HG03025 (cell line): Measurements from ENCODE around the gene UBE2H.
A peak's percentile ranks its signal among the peaks of the same experiment; 100 is the strongest.

ENCODE experiments used
- ATAC-seq: cut with Tn5 transposase; IDR thresholded peaks from one replicate; pipeline ENCODE4 v1.9.1; 2021; ENCODE audit warnings: mild to moderate bottlenecking, moderate library complexity; ENCODE audit not compliant: unreplicated experiment, low FRiP score

The UBE2H gene

DNA sequence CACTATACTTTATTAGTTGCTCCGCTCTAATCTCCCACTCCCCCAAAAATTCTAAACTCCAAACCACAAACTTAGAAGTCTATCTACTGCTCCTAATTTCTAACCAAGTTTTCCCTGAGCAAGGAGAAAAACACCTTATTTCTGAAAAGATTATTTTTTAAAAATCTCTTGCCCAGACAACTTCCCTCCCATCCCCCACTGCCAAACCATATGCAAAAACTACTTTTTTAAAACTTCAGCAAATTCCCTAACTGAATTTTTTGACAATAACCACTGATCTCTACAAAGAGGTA is 1.9 kb downstream of the UBE2H start:
- ATAC-seq = no peak

DNA sequence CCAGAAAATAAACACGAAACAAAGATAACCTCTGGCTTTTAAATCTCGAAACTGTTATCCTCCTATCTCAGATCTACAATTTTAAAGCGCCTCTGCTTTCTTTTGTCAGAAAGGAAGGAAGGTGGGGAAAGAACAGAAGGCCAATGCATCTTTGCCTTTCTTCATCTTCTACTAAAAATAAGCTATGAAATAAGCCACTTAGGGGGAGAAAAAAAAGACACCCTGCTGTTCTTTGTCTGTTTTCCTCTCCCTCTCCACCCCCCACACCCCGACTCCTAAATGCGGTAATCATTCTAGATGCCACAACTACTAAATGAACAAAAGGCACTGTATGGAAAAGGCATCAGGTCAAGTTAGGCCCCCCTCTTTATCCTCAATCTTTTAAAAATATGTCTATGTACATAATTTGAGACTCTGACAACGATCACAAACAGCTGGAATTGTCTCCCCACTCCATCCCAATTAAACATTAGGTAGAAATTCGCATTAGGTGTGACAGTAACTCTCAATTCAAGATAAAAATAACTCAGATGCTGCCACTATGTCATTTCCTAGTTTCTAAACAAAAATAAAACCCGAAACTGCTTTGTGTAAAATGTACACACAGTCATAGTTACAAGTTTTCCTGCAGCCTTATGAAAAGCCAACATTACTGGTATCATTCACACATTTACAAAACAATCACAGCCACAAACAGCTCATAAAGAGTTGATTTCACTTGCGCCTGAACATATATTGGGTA is 2.4 kb downstream of the UBE2H start:
- ATAC-seq = no peak

DNA sequence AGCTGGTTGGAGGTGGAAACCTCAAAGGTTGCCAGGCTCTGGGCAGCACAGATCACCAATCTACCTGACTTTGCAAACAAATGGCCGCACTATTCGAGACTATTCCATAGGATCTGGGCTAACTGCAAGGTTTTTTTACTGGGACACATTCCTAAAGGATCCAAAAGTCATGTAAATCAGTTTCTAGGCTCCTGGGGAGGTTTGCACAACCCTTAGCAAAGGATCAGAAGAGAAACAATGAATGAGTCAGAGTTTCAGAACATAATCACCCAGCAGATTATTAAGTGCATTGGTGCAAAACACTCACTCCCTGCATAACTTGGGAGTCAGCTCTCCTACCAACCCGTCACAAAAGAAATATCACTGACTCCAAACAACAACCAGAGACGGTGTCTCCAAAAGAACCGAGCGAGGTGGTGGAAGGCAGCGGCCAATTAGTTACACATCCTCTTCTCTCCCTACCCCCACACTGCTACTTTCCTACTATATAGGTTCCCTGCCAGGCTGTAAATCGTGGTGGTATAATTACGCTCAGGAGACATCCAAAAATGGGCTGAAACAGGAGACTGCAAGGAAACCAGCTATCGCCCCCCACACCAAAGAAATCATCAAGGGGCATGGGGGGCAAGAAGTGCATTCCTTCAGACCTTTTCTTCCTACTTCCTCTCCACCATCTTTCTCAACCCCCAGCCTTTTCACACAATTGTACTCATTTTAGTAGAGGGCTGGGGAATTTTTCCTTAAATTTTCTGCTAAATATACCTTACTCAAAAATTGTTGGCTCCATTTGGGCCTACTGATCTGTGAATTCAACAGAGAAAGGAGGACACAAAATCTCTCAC is 3.2 kb downstream of the UBE2H start:
- no peak for ATAC-seq

DNA sequence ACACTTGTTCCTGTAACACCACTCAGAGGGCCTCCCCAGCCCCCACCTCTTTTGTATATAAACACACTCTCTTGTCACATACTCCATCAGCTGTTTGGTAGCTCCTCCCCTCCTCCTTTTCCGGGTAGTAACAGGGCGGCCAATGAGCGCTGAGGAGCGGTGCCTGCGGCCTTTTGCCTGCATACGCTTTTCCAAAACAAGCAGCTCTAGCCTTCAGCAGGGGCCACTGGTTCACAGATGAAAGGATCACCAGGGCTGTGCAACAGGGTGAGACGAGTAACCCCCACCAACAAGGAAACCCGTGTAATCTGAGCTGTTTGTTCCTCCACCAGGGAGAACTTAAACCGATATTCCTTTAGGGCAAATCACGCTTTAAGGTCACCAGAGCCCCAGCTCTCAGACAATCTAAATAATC is 3.9 kb downstream of the UBE2H start:
- peak; percentile 50 for ATAC-seq

GRCh38 chr7:129948338-129948737 is 4.4 kb downstream of the UBE2H start:
- ATAC-seq = no peak

- no peak for ATAC-seq
These were observed 5.1 kb downstream of the UBE2H start for GRCh38 chr7:129947701-129948100.

DNA sequence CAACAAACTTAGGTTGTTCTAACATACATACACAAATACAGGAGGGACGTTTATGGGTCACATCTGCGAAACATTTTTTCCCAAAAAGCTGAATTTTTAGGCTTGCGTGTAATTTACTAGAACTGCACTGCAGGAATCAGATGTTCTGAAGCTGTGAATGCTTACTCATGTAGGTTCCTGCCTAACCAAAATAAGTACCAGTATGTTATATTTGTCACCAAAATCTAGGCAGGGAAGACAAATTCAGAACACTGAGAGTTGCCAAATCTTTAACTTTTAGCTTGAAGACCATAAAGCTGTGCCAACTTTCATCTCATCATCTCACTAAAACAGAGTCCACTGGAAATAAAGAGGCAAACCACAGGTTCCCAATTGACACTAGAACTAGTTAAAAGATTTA is 5.7 kb downstream of the UBE2H start:
- ATAC-seq = no peak

GRCh38 chr7:129946282-129946681 is 6.5 kb downstream of the UBE2H start:
- no peak for ATAC-seq

DNA sequence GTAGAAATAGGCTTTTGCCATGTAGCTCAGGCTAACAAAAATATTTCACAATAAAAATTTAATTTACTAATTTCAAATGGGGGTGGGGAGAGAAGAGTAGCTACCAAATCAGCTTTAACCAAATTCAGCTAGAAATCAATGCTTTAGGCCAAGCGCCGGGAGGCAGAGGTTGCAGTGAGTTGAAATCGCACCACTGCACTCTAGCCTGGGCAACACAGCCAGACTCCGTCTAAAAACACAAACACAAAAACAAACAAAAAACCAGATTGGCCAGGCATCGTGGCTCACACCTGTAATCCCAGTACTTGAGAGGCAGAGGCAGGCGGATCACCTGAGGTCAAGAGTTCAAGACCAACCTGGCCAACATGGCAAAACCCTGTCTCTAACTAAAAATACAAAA is 9.4 kb downstream of the UBE2H start:
- no peak for ATAC-seq

DNA sequence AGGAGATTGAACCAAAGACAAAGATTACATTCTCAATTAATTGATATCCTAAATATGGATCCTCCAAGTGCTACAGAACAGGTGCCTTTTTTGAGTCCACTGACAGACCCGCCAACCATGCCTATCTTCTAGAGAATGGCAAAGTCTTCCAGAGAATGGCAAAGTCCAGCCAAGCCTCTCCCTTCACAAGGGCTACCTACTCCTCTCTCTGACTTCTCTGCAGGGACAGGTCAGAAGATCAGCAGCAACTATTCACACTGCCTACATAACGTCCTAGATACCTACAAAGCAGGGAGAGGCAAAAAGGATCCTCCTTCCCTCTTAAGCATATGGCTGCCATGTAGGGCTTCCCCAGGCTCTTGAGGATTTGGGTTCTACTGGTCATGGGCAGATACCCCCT is 12.4 kb downstream of the UBE2H start:
- ATAC-seq = no peak

DNA sequence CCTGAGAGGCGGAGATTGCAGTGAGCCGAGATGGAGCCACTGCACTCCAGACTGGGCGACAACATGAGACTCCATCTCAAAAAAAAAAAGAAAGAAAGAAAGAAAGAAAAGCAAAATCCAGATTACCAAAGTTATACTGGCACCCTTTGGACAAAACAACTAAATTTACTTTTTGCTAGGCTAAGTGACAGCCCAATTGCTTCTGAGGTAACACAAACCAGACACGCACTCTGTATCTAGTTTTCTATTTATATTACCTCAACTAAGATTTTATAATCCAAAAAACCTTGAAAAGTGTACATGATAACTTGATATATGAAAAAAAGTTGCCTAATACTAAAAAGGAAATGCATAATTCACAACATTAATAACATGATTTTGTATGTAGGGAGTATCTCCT is 12.9 kb downstream of the UBE2H start:
- ATAC-seq = no peak

DNA sequence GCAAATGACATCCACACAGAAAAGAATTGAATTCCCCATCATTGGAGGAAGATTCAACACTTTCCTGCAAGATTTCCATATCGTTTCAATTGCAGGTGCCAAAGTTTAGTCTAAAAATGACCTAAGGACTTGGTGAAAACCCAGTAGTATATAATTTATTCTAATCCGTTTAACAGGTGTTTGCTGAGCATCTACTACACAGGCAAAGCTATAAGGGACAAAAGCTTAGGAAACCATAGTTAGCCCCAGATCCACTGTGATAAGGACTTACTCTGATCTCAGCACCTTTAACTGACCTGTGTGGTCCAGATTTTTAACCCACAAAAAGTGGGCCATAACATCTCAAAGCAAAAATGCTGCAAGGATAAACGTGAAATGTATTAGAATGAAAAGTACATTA is 19.1 kb downstream of the UBE2H start:
- ATAC-seq = no peak

DNA sequence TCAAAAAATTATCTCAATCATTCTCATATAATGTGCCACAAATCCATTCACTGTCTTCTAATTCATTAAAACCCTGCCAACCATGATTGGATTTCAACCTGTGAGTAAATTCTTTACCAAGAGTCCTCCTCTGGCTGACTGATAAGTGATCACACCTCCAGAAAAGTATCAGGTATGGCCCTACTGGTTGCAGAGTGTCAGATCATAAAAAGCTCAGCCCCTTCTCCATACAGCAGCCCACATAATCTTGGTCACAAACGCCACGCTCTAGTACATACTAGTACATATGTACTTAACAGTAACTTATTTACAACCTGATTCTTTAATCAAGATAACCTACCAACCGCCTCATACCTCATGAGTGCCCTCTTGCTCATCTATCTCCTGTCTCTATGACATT is 26.1 kb downstream of the UBE2H start:
- no peak for ATAC-seq

DNA sequence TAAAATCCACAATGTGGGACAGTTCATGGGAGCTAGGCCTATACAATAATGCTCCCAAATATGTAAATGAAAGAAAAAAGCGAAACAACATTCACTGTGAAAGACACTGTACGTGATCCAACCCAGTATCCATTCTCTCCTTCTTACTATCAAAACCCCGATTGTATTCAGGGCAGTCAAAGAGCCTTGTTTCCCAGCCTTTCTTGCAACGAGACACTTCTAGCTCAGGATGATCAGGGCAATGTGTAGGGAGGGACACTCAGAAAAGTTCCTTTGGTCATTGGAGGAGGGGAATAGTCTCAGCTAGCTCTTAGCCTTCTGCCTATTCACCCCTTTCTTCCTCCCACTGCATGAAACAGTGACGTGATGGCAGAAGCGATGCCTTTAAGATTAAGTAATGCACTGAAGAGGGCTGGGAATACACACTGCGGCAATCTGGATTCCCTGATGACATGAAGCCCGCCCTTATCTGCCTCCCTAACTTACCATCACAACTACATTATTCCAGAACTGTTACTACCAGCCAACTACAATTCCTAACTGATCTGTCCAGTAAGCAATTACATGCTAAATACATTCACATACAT is 27.3 kb downstream of the UBE2H start:
- no peak for ATAC-seq

DNA sequence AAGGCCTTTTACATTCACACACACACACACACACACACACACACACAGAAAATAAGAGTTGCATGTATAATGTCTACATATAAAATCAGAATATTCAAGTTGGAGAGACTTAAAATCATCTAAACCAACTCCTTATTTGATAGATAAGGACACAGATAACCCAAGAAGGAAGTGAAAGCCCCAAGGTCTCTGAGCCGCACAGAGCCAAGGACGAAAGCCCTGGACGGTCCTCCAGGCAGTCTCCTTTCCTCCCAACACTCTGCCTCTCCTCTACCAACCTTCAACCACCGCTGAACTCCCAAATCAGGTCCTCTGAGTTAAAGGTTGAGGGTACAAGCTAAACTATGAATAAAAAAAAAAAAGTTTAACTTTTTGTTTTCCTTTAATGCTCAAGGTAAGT is 28.2 kb downstream of the UBE2H start:
- no peak for ATAC-seq

DNA sequence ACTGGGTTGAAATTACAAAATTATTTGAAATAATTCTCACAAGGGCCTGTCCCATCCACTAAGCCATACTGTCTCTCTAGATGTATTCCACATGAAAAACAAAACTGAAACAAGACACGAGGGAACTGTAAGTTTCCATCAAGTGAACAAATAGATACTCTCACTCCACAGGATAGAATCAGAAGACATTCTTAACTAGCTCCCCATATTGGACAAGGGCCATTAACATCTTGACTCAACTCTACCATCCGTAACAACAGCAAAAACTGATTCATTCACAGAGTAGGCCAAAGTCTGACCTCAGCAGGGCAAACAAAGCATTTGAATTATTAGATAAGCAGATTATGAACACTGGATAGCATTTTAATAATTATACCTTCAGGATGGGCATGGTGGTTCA is 29.1 kb downstream of the UBE2H start:
- no peak for ATAC-seq

DNA sequence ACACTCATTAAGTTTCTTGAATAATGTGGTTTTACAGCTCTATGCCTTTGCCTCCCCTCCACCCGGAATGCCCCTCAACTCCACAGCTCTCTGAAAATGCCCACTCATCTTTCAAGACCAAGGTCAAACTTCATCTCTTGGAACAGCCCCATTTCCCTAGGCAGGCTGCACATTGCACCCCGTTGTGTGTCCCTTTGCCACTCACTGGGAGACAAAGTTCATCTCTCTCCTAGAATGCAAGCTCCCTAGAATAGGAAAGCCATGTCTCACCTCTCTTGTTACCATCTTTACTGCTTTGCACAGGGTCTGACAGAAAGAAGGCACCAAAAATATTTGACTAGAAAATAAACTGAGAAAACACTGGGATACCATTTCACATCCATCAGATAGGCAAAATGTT is 33.3 kb downstream of the UBE2H start:
- ATAC-seq = no peak

- ATAC-seq = no peak
These were observed 33.8 kb downstream of the UBE2H start for GRCh38 chr7:129918922-129919321.

DNA sequence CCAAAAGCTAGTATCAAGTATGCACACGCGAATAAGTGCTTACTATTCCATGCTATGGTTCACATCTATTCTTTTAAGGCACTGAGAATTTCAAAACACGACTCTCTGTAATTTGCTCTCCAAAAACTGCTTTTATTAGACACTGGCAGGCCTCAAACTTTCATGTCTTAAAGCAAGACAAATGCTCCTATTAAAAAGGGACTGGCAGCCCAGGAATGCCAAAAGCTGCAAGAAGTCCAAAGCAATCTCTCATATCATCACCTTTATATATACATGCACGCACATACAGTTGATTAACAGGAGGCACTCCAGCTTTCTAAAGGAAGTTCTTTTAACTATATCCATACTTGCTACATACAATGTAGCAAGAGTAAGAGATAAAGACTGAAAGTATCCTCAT is 34.8 kb downstream of the UBE2H start:
- ATAC-seq = no peak

GRCh38 chr7:129914536-129915272 is 38.1 kb downstream of the UBE2H start:
- ATAC-seq = no peak

DNA sequence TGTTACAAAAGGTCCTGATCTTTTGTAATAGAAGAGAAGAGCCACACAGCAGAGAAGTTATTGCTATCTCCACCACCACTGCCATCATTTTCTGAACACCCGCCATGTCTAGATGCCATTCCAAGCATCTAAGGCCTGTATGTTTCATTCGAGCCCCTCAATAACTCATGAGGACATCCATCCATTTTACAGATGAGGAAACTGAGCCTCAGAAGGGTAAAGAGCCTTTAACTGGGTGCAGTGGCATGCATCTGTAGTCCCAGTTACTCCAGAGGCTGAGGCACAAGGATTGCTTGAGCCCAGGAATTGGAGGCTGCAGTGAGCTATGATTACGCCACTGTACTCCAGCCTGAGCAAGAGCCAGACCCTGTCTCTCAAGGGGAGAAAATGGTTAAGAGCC is 39.3 kb downstream of the UBE2H start:
- no peak for ATAC-seq
